ENCODE results near the gene NCOA5.

NCOA5 gene

GRCh38 chr20:46027245-46027853 lies 62.4 kb downstream of the NCOA5 start:
- Histone ChIP-seq H3K4me1 (ENCODE audit: control extremely low read depth in 1 of 4, control insufficient read depth in 4 of 4, insufficient read depth in 4 of 4, low read length in 3 of 4) (peaks cover 0 to 11% (median 7%) of the 10 kb centered on the region in 4 experiments), H3K9me3 (ENCODE audit: control extremely low read depth in 1 of 5, control insufficient read depth in 4 of 5, insufficient read depth in 2 of 5, low read depth in 1 of 5, low read length in 4 of 5) (no peaks in the 10 kb centered on the region), H3K4me3 (ENCODE audit: control insufficient read depth in 1 of 7, extremely low read depth in 1 of 7, insufficient read depth in 4 of 7, low read depth in 2 of 7, low read length in 6 of 7) (no peak overlapping the region), H3K27ac (ENCODE audit: insufficient read depth in 1 of 2, low read depth in 1 of 2, low read length in 2 of 2, poor library complexity in 1 of 2, severe bottlenecking in 2 of 2) (no peak overlapping the region), H3K27me3 (replicated peaks in 2 of 5; ENCODE audit: control insufficient read depth in 4 of 5, insufficient read depth in 5 of 5, low read length in 4 of 5) (peaks cover under 1 to 93% (median 28%) of the 10 kb centered on the region in 5 experiments), H3K36me3 (ENCODE audit: control insufficient read depth in 4 of 4, insufficient read depth in 4 of 4, low read length in 3 of 4) (no peaks in the 10 kb centered on the region)
- ChIA-PET POLR2A (no interaction called here), CTCF (interaction anchor here (0.7 to 1.7 kb wide), 6 partner anchors 9 to 39 kb away, joined by 3 to 7 read pairs (median 3); no protein-coding TSS in a partner anchor)
- peak; percentile 42 to 73 (median 69) for DNase-seq
- WGBS (ENCODE audit: insufficient coverage): 34% methylated on average over 4 of the region's 4 CpGs

- Histone ChIP-seq H3K27me3 (replicated peaks in 2 of 5; ENCODE audit: control insufficient read depth in 4 of 5, insufficient read depth in 5 of 5, low read length in 4 of 5) (peaks cover 0 to 82% (median 21%) of the 10 kb centered on the region in 5 experiments), H3K4me1 (ENCODE audit: control extremely low read depth in 1 of 4, control insufficient read depth in 4 of 4, insufficient read depth in 4 of 4, low read length in 3 of 4) (peaks cover 0 to 17% (median 14%) of the 10 kb centered on the region in 4 experiments), H3K4me3 (ENCODE audit: control insufficient read depth in 1 of 7, extremely low read depth in 1 of 7, insufficient read depth in 4 of 7, low read depth in 2 of 7, low read length in 6 of 7) (no peak overlapping the region), H3K9me3 (ENCODE audit: control extremely low read depth in 1 of 5, control insufficient read depth in 4 of 5, insufficient read depth in 2 of 5, low read depth in 1 of 5, low read length in 4 of 5) (no peaks in the 10 kb centered on the region), H3K27ac (ENCODE audit: insufficient read depth in 1 of 2, low read depth in 1 of 2, low read length in 2 of 2, poor library complexity in 1 of 2, severe bottlenecking in 2 of 2) (no peak overlapping the region), H3K36me3 (ENCODE audit: control insufficient read depth in 4 of 4, insufficient read depth in 4 of 4, low read length in 3 of 4) (no peaks in the 10 kb centered on the region)
- ChIA-PET CTCF (interaction anchor here (1.2 to 4.1 kb wide), 2 partner anchors 11 to 62 kb away, joined by 3 to 26 read pairs; no protein-coding TSS in a partner anchor), POLR2A (no interaction called here)
- 76% methylated on average over 3 of the region's 10 CpGs for WGBS (ENCODE audit: insufficient coverage)
- no peak for DNase-seq
Observed at GRCh38 chr20:46025376-46025783, 64.4 kb downstream of the NCOA5 start.

GRCh38 chr20:46023999-46024398 lies 65.8 kb downstream of the NCOA5 start:
- H3K36me3 ChIP-seq (ENCODE audit: control insufficient read depth in 4 of 4, insufficient read depth in 4 of 4, low read length in 3 of 4): no peaks in the 10 kb centered on the region
- no peak for DNase-seq
- H3K9me3 ChIP-seq (ENCODE audit: control extremely low read depth in 1 of 5, control insufficient read depth in 4 of 5, insufficient read depth in 2 of 5, low read depth in 1 of 5, low read length in 4 of 5): no peaks in the 10 kb centered on the region
- POLR2A ChIA-PET: no interaction called here
- no peak overlapping the region for H3K27ac ChIP-seq (ENCODE audit: insufficient read depth in 1 of 2, low read depth in 1 of 2, low read length in 2 of 2, poor library complexity in 1 of 2, severe bottlenecking in 2 of 2)
- CTCF ChIA-PET: interaction anchor here (1.1 to 4.1 kb wide), 6 partner anchors 13 to 152 kb away, joined by 3 to 26 read pairs (median 6); no protein-coding TSS in a partner anchor
- WGBS (ENCODE audit: insufficient coverage): no CpG with 5 or more reads among the region's 4 CpGs
- H3K4me3 ChIP-seq (ENCODE audit: control insufficient read depth in 1 of 7, extremely low read depth in 1 of 7, insufficient read depth in 4 of 7, low read depth in 2 of 7, low read length in 6 of 7): no peak overlapping the region
- H3K4me1 ChIP-seq (ENCODE audit: control extremely low read depth in 1 of 4, control insufficient read depth in 4 of 4, insufficient read depth in 4 of 4, low read length in 3 of 4): peaks cover 0 to 17% (median 14%) of the 10 kb centered on the region in 4 experiments
- peaks cover 0 to 68% (median 15%) of the 10 kb centered on the region in 5 experiments for H3K27me3 ChIP-seq (replicated peaks in 2 of 5; ENCODE audit: control insufficient read depth in 4 of 5, insufficient read depth in 5 of 5, low read length in 4 of 5)

GRCh38 chr20:46023148-46023484 lies 66.6 kb downstream of the NCOA5 start:
- Histone ChIP-seq H3K9me3 (ENCODE audit: control extremely low read depth in 1 of 5, control insufficient read depth in 4 of 5, insufficient read depth in 2 of 5, low read depth in 1 of 5, low read length in 4 of 5) (no peaks in the 10 kb centered on the region), H3K4me1 (ENCODE audit: control extremely low read depth in 1 of 4, control insufficient read depth in 4 of 4, insufficient read depth in 4 of 4, low read length in 3 of 4) (peaks cover 0 to 17% (median 14%) of the 10 kb centered on the region in 4 experiments), H3K4me3 (ENCODE audit: control insufficient read depth in 1 of 7, extremely low read depth in 1 of 7, insufficient read depth in 4 of 7, low read depth in 2 of 7, low read length in 6 of 7) (no peak overlapping the region), H3K27ac (ENCODE audit: insufficient read depth in 1 of 2, low read depth in 1 of 2, low read length in 2 of 2, poor library complexity in 1 of 2, severe bottlenecking in 2 of 2) (no peak overlapping the region), H3K27me3 (replicated peaks in 2 of 5; ENCODE audit: control insufficient read depth in 4 of 5, insufficient read depth in 5 of 5, low read length in 4 of 5) (peaks cover 0 to 59% (median 11%) of the 10 kb centered on the region in 5 experiments), H3K36me3 (ENCODE audit: control insufficient read depth in 4 of 4, insufficient read depth in 4 of 4, low read length in 3 of 4) (no peaks in the 10 kb centered on the region)
- WGBS (ENCODE audit: insufficient coverage): 32% methylated on average over 8 of the region's 8 CpGs
- ChIA-PET POLR2A (no interaction called here), CTCF (interaction anchor here (0.7 to 4.1 kb wide), 9 partner anchors 10 to 261 kb away, joined by 3 to 26 read pairs (median 7); no protein-coding TSS in a partner anchor)
- no peak for DNase-seq

GRCh38 chr20:46022411-46023147 lies 67.2 kb downstream of the NCOA5 start:
- DNase-seq: peak; percentile 47 to 60 (median 55)
- Histone ChIP-seq H3K4me1 (ENCODE audit: control extremely low read depth in 1 of 4, control insufficient read depth in 4 of 4, insufficient read depth in 4 of 4, low read length in 3 of 4) (peaks cover 0 to 17% (median 14%) of the 10 kb centered on the region in 4 experiments), H3K4me3 (ENCODE audit: control insufficient read depth in 1 of 7, extremely low read depth in 1 of 7, insufficient read depth in 4 of 7, low read depth in 2 of 7, low read length in 6 of 7) (peak overlapping the region in 5 of 7 experiments; percentile 23 to 81 (median 55)), H3K9me3 (ENCODE audit: control extremely low read depth in 1 of 5, control insufficient read depth in 4 of 5, insufficient read depth in 2 of 5, low read depth in 1 of 5, low read length in 4 of 5) (no peaks in the 10 kb centered on the region), H3K27me3 (replicated peaks in 2 of 5; ENCODE audit: control insufficient read depth in 4 of 5, insufficient read depth in 5 of 5, low read length in 4 of 5) (peaks cover 0 to 54% (median 11%) of the 10 kb centered on the region in 5 experiments), H3K27ac (ENCODE audit: insufficient read depth in 1 of 2, low read depth in 1 of 2, low read length in 2 of 2, poor library complexity in 1 of 2, severe bottlenecking in 2 of 2) (no peak overlapping the region), H3K36me3 (ENCODE audit: control insufficient read depth in 4 of 4, insufficient read depth in 4 of 4, low read length in 3 of 4) (no peaks in the 10 kb centered on the region)
- 0% methylated on average over 23 of the region's 37 CpGs for WGBS (ENCODE audit: insufficient coverage)
- ChIA-PET CTCF (interaction anchor here (0.7 to 4.1 kb wide), 13 partner anchors 9 to 704 kb away, joined by 3 to 26 read pairs (median 5); no protein-coding TSS in a partner anchor), POLR2A (no interaction called here)

GRCh38 chr20:46021361-46022359 lies 68.1 kb downstream of the NCOA5 start:
- POLR2A ChIA-PET: no interaction called here
- no peak overlapping the region for H3K27ac ChIP-seq (ENCODE audit: insufficient read depth in 1 of 2, low read depth in 1 of 2, low read length in 2 of 2, poor library complexity in 1 of 2, severe bottlenecking in 2 of 2)

More at GRCh38 chr20:46021361-46022359, 68.1 kb downstream of the NCOA5 start:
- CTCF ChIA-PET: interaction anchor here (0.7 to 4.1 kb wide), 10 partner anchors 8 to 703 kb away, joined by 3 to 26 read pairs (median 6); no protein-coding TSS in a partner anchor
- peaks cover 0 to 17% (median 14%) of the 10 kb centered on the region in 4 experiments for H3K4me1 ChIP-seq (ENCODE audit: control extremely low read depth in 1 of 4, control insufficient read depth in 4 of 4, insufficient read depth in 4 of 4, low read length in 3 of 4)
- H3K9me3 ChIP-seq (ENCODE audit: control extremely low read depth in 1 of 5, control insufficient read depth in 4 of 5, insufficient read depth in 2 of 5, low read depth in 1 of 5, low read length in 4 of 5): no peaks in the 10 kb centered on the region
- WGBS (ENCODE audit: insufficient coverage): 10% methylated on average over 49 of the region's 71 CpGs
- H3K27me3 ChIP-seq (replicated peaks in 2 of 5; ENCODE audit: control insufficient read depth in 4 of 5, insufficient read depth in 5 of 5, low read length in 4 of 5): peaks cover 0 to 44% (median 10%) of the 10 kb centered on the region in 5 experiments
- DNase-seq: peak; percentile 65 to 78 (median 67)
- peak overlapping the region; percentile 27 to 81 (median 61) for H3K4me3 ChIP-seq (ENCODE audit: control insufficient read depth in 1 of 7, extremely low read depth in 1 of 7, insufficient read depth in 4 of 7, low read depth in 2 of 7, low read length in 6 of 7)
- H3K36me3 ChIP-seq (ENCODE audit: control insufficient read depth in 4 of 4, insufficient read depth in 4 of 4, low read length in 3 of 4): no peaks in the 10 kb centered on the region

Data from common myeloid progenitor, CD34-positive (primary cell).